HG03060 (cell line): ENCODE data around the gene MAGEF1.

Experiments used
- ATAC-seq: cut with Tn5 transposase; IDR thresholded peaks from one replicate; pipeline ENCODE4 v1.9.1; 2021; ENCODE audit warnings: low read depth, moderate number of reproducible peaks; ENCODE audit not compliant: unreplicated experiment

The MAGEF1 gene, protein sequence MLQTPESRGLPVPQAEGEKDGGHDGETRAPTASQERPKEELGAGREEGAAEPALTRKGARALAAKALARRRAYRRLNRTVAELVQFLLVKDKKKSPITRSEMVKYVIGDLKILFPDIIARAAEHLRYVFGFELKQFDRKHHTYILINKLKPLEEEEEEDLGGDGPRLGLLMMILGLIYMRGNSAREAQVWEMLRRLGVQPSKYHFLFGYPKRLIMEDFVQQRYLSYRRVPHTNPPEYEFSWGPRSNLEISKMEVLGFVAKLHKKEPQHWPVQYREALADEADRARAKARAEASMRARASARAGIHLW

DNA sequence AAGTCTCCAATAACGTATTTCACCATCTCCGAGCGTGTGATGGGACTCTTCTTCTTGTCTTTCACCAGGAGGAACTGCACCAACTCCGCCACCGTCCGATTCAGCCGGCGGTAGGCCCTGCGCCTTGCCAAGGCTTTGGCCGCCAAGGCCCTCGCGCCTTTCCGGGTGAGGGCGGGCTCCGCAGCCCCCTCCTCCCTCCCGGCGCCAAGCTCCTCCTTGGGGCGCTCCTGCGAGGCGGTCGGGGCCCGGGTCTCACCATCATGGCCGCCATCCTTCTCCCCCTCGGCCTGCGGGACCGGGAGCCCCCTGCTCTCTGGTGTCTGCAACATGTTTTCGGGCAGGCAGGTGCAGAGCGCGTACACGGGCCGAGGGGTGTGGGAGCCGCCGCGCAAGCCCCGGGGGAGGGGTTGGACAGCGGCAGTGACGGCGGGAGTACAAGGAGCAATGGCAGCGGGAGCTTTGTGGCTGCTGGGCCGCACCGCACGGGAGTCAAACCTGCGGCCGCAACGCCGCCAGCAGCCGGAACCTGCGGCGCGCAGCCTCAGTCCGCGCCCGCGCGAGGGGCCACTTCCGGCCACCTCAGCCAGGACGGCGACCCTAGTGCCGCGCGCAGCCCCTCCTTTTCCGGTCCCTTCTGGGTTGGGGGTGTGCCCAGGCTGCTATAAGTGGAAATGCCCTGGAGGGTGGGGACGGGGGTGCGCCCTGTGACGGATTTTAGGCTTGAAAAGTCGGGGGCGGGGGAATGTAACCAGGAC lies at the start of gene MAGEF1:
Gene MAGEF1 (minus strand): TSS at position 572 of the 755 bp plus-strand sequence. CDS start 243 bp downstream, at position 329.
- peak; percentile 37 for ATAC-seq

DNA sequence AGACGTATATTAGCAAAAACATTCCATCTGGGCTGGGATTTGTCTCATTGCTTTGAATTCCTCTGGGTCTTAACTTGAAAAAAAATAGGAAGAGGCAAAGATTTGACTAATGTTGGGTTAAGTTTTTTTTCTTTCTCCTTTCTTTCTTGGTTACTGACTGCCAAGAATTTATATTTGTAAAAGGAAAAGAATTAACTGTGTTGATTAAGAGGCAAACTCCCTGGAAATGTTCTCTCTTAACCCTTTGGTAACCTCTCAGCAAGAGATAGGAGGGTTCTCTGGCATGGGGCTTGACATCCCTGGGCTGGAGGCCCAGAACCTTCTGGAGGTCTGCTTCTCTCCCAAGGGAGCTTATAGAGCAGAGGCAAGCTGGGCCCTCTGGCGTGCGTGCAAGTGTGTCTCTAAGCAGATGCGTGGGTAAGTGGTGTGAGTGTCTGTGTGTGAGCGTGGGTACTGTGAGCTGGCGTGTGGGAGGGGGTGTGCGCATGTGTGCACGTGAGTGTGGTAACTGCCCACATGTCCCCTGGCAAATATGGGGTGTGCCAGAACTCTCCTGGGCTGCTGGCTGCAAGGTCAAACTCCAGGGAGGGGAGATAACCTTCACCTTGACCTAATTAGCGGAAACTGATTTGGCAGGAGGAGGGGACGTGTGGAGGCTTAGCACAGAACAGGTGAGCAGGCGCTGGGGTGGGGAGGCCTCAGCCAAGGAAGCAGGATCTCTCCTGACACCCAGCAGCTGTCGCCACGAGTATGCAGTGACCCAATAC lies 49.4 kb upstream of the MAGEF1 start:
- ATAC-seq, result no peak

DNA sequence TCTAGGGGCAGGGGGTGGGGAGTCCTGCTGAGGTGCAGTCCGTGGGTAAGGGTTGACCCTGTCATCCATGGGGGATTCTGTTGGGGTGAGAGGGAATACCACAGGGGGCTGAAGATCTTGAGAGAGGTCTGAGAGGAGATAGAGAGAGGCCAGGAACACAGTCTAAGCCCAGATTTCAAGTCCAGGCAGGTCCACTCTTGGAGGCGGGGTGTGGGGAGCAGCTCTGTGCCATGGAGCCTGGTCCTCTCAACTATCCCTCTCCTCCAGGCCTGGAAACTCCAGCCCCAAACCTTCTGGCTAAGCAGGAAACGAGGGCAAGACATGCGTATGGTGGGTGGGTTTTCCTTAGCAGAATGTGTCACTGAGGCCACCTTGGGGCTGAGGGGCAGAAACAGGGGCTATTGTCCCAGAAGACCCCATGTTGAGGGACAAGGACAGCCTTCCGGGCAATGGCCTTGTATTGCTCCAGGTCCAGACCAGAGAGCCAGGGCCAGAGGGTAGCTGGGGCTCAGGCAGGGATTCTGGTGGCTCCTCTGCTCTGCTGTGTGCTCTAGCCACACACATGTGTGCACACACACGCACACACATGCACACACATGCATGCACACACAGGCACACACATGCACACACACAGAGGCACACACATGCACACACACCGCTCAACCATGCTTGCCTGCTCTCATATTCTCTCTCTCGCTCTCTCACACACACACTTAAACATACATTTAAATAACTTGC lies 48.6 kb upstream of the MAGEF1 start:
- no peak for ATAC-seq

DNA sequence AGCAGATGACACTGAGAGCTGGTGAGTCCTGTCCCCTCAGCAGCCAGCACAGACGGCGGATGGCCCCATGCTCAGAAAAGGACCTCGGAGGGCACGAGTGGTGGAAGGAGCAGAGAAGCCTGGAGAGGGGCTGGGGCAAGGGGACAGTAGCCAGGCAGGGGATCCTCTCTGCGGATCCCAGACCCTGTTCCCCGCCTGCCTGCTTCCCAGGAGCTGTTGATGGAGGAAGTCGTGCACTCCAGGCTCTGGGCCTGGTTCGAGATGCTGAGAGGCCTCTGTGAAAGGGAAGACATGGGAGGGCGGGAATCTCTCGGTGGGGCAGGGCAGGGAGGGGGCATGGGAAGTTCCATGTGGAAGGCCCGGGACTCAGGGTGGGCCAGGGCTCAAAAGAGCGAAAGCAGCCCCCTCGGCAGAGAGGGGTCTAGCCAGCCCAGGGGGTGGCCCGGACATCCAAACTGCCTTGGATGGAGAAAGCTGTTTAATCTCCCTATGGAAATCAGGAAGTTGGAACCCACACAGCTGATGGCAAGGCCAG lies 47.9 kb upstream of the MAGEF1 start:
- ATAC-seq, result no peak

DNA sequence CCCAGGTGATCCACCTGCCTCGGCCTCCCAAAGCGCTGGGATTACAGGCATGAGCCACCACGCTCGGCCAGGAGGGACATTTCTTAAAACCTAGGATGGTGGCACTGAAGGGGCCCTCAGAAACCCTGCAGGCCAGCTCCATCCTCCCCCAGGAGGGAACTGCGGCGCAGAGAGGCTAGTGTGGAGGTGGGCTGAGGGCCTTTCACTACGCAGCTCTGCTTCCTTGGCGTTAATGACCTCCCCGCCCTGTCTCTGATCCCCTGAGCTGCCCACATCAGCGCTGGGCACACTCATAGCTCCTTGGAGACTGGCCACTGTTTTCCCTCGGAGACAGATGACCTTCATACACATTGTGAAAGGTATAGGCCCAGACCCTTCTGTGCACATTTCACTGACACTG lies 46.2 kb upstream of the MAGEF1 start:
- ATAC-seq, result no peak

DNA sequence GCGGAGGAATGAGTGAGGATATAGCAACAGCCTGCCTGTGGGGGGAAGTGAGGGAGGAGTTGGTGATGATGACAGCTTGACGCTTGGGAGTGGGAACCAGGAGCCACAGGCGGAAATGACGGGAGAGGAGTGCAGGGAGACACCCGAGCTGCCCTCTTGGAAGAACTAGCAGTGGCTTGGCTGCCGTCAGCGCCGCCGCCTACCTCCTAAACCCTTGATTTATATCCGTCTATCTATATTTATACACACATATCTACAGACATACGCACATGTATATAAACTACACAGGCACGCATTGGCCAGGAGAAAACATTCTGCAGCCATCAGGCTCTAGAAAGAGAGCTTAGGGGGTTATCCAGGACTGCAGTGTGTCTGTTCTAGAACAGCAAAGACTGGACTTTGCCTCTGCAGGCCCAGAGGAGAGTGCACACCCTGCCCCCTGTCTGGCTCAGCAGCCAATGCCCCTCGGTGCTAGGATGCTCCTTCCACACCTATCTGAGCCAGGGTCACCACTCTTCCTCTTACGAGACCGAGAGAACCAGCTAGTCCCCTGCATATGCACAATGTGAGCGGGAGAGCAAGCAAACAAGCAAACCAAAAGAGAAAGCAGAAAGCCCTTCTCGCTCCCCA lies 45.3 kb upstream of the MAGEF1 start:
- ATAC-seq, result no peak

DNA sequence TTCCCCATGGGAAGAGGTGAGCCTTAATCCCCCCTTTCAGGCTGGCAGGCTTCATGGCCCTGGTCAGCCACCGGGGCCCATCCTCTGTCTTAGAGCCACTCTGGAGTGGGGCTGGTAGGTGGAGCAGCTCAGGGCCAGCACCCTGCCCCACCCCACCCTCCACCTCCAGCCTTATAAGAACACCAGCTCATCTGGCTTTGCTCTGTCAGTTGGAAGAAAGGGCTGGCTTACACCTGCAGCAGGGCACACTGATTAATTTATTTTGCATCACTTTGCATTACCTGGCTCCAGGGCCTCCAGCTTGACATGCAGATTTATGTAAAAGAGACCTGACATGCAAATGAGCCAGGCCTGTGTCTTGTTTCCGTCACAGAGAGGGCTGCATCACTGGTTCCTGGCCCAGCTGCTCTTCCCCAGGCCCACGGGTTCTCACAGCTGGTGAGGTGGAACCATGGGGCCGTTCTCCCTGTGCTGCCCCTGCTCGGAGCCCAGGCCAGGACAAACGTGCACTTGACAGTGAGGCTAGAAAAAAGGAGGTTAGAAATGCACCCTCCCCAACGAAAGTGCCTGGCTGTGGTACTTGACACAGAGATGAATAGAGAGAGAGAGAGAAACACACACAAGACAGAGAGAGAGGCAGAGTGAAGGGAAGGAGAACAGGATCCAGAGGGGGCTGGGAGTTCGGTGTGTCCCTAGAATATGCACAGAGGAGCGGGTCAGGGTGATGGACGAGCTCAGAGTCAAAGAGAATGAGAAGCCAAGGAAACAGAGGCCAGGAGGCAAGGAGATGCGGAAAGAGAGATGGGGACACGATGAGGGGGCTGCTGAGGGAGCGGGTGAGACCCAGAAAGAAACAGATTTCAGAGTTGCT lies 44.5 kb upstream of the MAGEF1 start:
- ATAC-seq, result no peak

DNA sequence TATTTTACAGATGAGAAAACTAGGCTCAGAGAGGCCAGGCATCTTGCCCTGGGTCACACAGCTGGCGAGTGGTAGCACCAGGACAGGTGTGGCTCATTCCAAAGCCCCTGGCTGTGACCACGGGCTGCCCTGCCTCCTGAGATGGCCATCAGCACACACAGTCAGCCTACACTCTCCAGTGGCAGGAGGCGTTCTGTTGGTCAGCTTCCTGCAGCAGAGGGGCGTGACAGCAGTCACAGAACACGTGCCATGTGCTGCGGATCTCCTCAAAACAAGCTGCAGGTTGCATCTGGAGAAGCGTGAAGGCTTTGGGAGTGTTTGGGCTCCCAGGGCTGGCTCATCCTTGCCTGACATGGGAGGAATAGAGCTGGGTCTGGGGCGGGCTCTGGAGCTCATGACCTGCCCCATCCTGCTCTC lies 43.5 kb upstream of the MAGEF1 start:
- no peak for ATAC-seq

DNA sequence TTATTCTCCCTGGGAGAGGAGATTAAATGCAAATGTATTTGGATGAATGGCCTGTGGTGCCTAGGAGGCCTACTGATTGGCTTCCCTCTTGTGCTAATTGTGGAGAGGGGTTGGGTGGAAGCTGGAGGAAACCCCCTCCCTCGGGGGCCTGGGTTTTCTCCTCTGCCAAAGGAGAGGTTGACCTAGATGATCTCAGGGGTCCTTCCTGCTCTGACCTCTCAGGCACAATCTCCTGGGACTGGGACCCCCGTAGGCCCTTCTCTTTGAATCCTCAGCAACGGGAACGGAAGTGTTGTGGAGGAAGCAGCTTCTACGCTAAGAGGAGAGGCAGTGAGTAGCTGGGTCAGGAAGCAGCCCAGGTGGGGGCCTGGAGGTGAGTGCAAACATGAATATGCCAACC lies 40.5 kb upstream of the MAGEF1 start:
- ATAC-seq, result no peak

DNA sequence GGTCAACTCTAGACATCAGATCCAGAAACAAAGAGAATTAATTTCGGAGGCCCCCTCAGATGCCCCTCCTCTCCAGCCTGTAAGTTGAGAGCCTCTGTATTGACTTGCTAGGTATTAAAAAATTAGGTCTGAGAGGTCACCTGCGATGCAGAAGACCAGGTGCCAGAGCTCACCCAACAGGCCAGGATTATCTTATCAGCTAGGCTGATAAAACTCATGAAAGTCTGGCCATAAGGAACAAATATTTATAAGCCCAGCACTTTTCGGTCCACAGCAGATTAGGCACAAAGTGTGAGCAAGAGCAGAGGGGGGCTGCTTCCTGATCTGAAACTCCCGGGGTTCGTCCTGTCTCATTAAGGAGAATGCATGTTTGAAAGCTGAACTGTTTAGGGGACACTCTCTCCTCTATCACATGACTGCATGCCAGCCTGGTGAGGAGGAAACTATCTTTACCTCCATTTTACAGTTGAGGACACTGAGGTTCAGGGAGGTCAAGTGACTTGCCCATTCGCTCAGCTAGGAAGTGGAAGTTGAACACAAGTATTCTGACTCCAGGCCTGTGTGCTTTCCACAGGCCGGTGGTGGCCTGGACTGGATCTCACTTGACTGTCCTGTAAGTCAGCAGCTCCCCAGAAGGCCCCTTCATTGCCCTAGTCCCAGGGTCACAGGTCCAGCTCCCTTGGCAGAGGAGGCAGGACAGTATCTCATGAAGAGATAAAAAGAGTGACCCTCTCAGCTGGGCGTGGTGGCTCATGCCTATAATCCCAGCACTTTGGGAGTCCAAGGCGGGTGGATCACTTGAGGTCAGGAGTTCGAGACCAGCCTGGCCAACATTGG lies 39.6 kb upstream of the MAGEF1 start:
- ATAC-seq, result no peak

DNA sequence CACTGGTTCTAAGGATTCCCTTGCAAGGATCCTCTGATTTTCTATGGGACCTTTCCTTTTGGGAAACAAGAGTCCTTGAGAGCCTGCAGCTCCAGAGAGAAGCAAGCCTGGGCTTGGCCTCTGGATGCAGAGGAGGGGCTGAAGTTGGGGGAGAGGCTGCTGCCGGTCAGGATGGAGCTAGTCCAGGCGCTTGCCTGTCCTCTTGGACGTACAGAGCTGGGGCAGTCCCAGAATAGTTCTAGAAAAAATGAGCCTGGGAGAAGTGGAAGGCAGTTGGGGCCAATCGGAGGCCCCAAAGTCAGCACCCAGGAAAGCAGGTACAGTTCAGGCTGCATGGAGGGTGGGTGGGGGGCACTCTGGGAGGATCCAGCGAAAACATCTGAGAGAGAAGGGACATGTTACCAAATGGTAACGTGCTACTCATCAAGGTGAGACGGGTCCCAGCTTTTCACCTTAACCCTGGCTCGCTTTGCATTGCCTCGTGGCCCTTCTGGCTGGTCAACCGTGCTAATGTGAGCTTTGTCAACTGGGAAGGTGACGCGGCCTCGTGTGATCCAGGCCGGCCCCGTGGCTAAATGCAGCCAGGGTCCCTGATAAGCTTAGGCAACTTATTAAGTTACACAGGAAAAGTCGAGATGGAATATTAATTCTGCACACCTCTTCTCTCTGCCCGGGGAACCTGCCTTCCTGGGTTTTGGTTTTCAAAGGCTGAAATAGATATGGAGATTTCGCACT lies 38.7 kb upstream of the MAGEF1 start:
- ATAC-seq, result no peak

DNA sequence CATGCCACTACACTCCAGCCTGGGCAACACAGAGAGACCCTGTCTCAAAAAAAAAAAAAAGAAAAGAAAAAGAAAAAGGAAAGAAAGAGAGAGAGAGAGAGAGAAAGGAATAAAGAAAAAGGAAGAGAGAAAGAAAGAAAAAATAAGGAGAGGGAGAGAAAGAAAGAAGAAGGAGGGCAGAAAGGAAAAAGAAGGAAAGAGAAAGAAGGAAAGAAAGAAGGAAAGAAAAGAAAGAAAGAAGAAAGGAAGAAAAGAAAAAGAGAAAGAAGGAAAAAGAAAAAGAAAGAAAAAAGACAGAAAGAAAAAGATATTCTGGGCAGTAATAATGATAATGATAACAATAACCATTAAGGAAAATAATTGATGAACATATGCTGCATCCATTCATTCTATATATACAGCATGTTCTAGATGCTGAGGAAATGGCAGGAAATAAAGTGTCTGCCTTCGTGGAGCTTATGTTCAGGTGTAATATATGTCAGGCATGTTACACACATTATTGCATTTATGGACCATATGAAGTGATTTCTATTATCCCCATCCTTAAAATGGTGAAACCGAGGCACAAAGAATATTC lies 37.4 kb upstream of the MAGEF1 start:
- no peak for ATAC-seq

DNA sequence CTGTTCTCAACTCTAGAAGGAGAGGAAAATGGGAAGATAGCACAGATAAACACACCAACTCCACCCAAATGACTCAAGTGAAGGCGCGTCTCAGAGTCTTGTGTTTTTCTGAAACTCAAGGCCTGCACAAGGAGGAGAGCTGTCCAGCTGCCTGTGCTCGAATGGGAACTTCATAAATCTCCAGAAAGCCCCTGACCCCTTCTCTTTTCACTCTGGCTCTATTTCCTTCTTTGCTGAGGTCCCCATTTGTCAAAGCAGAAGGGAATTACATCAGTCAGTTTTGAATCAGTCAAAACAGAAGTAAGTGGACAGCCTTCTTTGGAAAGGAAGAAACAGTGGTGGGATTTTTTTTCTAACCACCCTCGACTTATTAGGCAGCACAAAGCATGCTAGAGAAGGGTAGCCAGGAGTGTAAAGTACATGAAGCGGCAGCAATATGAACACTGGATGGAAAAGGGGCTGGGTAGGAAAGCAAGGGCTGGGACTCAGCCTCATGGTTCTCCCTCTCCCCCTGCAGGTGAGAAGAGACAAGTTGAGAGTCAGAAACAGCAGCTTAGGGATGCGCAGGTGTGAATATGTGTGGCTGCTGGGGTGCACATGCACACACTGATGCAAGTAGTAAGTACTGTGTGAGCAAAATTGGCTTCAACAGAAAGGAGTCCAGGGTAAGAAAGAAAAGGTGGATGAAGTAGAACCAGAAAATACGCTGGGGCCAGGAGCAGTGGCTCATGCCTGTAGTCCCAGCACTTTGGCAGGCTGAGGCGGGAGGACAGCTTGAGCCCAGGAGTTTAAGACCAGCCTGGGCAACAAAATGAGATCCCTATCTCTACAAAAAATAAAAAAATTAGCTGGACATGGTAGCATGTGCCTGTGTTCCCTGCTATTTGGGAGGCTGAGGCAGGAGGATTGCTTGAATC lies 36.6 kb upstream of the MAGEF1 start:
- no peak for ATAC-seq

DNA sequence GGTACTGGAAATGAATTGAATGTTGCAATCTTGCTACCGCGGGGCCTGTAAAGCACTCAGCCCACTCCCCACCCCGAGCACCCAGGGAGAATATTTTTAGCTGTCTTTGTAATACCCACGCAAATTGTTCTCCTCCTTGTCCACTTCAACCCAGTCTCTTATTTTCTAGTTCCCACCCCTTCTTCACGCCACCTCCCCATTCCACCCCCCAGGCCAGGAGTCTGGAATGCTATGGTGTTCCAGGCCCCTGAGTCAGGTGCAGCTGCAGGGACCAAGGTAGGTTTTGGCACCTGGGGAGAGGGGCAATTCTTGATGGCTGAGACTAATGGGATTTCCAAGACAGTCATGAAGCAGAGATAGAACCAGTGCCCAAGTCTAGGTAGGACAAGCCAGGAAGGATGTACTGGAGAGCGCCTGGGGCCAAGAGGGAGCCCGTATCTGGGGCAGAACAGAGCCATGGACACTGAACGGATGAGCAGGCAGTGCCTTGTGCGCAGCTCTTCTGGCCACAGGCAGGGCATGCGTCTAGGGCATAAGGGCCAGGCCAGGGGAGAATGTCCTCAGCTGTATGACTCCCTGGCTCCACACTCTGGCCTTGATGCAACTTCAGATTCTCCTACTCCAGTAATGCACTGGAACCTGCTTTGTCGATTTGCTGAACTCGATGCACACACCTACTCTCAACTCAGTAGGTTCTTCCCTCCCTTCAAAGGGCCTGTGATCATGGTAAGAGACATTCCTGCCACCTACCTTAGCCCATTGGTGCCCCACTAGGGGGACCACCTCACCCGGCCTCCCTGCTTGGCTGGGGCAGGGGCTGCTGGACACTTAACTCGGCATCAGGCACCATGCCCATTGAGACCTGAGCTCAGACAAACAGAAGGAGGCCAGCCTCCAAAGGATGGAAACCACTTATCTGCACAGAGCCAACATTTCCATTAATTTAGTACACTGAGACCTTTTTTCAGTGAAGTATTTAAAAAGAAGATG lies 34.6 kb upstream of the MAGEF1 start:
- no peak for ATAC-seq

DNA sequence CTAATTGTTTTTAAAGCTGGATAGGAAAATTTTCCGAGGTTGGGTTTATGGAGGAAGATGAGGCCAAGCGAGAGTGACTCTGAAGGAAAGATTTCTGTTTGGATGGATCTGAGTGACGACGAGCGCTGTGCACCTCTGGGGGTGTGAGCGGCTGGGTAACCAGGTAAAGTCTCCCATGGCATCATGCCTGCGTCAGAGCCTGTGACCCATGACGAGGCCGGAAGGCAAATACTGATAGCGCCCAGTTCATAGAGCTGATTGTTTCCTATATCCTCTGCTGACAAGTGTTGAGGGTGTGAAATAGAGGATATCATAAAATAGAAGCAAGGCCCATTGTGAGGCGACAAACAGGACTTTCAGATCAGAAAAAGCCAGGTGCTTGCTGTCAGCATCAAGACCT lies 33.7 kb upstream of the MAGEF1 start:
- no peak for ATAC-seq
